Adipocyte (in vitro differentiated cells): ENCODE results near the gene KCND3.

Source experiments
- DNase-seq: peaks from one replicate; pipeline ENCODE4 v3.0.0-alpha.2; 2015; ENCODE audit warnings: low read depth
- H3K27me3 ChIP-seq: replicated peaks from 2 replicates; pipeline ENCODE4 v1.7.0; 2013; ENCODE audit warnings: mild to moderate bottlenecking, low read length, moderate library complexity; ENCODE audit not compliant: control insufficient read depth, insufficient read depth
- H3K36me3 ChIP-seq: 2 replicates; pipeline ENCODE4 v1.7.0; 2013; ENCODE audit warnings: low read length, mild to moderate bottlenecking, moderate library complexity; ENCODE audit not compliant: control insufficient read depth, insufficient read depth, severe bottlenecking
- H3K4me1 ChIP-seq: 2 replicates; pipeline ENCODE4 v1.7.0; 2013; ENCODE audit warnings: mild to moderate bottlenecking, low read length, moderate library complexity; ENCODE audit not compliant: control insufficient read depth, insufficient read depth
- H3K4me3 ChIP-seq: 2 replicates; pipeline ENCODE4 v1.7.0; 2013; ENCODE audit warnings: mild to moderate bottlenecking, low read length, moderate library complexity
- H3K9ac ChIP-seq: 2 replicates; pipeline ENCODE4 v1.7.0; 2013; ENCODE audit warnings: mild to moderate bottlenecking, low read length, moderate library complexity
- H3K9me3 ChIP-seq: 2 replicates; pipeline ENCODE4 v1.7.0; 2013; ENCODE audit warnings: mild to moderate bottlenecking, low read length, moderate library complexity; ENCODE audit not compliant: control insufficient read depth

KCND3 gene

GRCh38 chr1:111855260-111855659 is 134.2 kb downstream of the KCND3 start:
- DNase-seq, result no peak
- peaks cover 60% of the 10 kb centered on the region for H3K27me3 ChIP-seq

GRCh38 chr1:111852261-111852721 is 137.2 kb downstream of the KCND3 start:
- DNase-seq, result no peak
- Histone ChIP-seq H3K27me3 (peaks cover 75% of the 10 kb centered on the region), H3K9me3 (no peaks in the 10 kb centered on the region), H3K4me1 (no peaks in the 10 kb centered on the region), H3K4me3 (no peak overlapping the region), H3K36me3 (no peaks in the 10 kb centered on the region), H3K9ac (no peak overlapping the region)

More at GRCh38 chr1:111855260-111855659, 134.2 kb downstream of the KCND3 start:
- H3K4me1 ChIP-seq, result no peaks in the 10 kb centered on the region
- H3K9me3 ChIP-seq, result no peaks in the 10 kb centered on the region
- H3K36me3 ChIP-seq, result no peaks in the 10 kb centered on the region
- no peak overlapping the region for H3K4me3 ChIP-seq
- no peak overlapping the region for H3K9ac ChIP-seq

GRCh38 chr1:111851552-111851951 is 137.9 kb downstream of the KCND3 start:
- H3K36me3 ChIP-seq, result no peaks in the 10 kb centered on the region
- peaks cover 71% of the 10 kb centered on the region for H3K27me3 ChIP-seq
- DNase-seq, result no peak
- no peak overlapping the region for H3K4me3 ChIP-seq
- no peak overlapping the region for H3K9ac ChIP-seq
- no peaks in the 10 kb centered on the region for H3K9me3 ChIP-seq
- H3K4me1 ChIP-seq, result no peaks in the 10 kb centered on the region

- no peak overlapping the region for H3K4me3 ChIP-seq
- no peaks in the 10 kb centered on the region for H3K9me3 ChIP-seq
- no peak for DNase-seq
- no peaks in the 10 kb centered on the region for H3K36me3 ChIP-seq
- no peaks in the 10 kb centered on the region for H3K4me1 ChIP-seq
- H3K9ac ChIP-seq, result no peak overlapping the region
- peaks cover 66% of the 10 kb centered on the region for H3K27me3 ChIP-seq
Observed at GRCh38 chr1:111850109-111850508, 139.4 kb downstream of the KCND3 start.

- Histone ChIP-seq H3K9me3 (no peaks in the 10 kb centered on the region), H3K4me3 (no peak overlapping the region), H3K9ac (no peak overlapping the region), H3K4me1 (no peaks in the 10 kb centered on the region), H3K36me3 (no peaks in the 10 kb centered on the region), H3K27me3 (peaks cover 65% of the 10 kb centered on the region)
- no peak for DNase-seq
Observed at GRCh38 chr1:111848852-111849545, 140.5 kb downstream of the KCND3 start.

GRCh38 chr1:111847466-111847865 is 142.0 kb downstream of the KCND3 start:
- H3K4me1 ChIP-seq, result no peaks in the 10 kb centered on the region
- no peaks in the 10 kb centered on the region for H3K36me3 ChIP-seq
- DNase-seq, result no peak
- H3K9ac ChIP-seq, result no peak overlapping the region
- no peak overlapping the region for H3K4me3 ChIP-seq
- no peaks in the 10 kb centered on the region for H3K9me3 ChIP-seq
- H3K27me3 ChIP-seq, result peaks cover 52% of the 10 kb centered on the region

GRCh38 chr1:111846842-111847241 is 142.6 kb downstream of the KCND3 start:
- no peaks in the 10 kb centered on the region for H3K4me1 ChIP-seq
- H3K9me3 ChIP-seq, result no peaks in the 10 kb centered on the region
- H3K36me3 ChIP-seq, result no peaks in the 10 kb centered on the region
- H3K9ac ChIP-seq, result no peak overlapping the region
- H3K27me3 ChIP-seq, result peaks cover 46% of the 10 kb centered on the region
- no peak for DNase-seq
- H3K4me3 ChIP-seq, result no peak overlapping the region

GRCh38 chr1:111843177-111843576 is 146.3 kb downstream of the KCND3 start:
- H3K36me3 ChIP-seq, result no peaks in the 10 kb centered on the region
- H3K27me3 ChIP-seq, result peaks cover 21% of the 10 kb centered on the region
- H3K9ac ChIP-seq, result no peak overlapping the region
- no peaks in the 10 kb centered on the region for H3K4me1 ChIP-seq
- no peak overlapping the region for H3K4me3 ChIP-seq
- no peaks in the 10 kb centered on the region for H3K9me3 ChIP-seq
- no peak for DNase-seq

- Histone ChIP-seq H3K36me3 (no peaks in the 10 kb centered on the region), H3K4me3 (no peak overlapping the region), H3K27me3 (peaks cover 17% of the 10 kb centered on the region), H3K9ac (no peak overlapping the region), H3K9me3 (no peaks in the 10 kb centered on the region), H3K4me1 (no peaks in the 10 kb centered on the region)
- DNase-seq, result no peak
Observed at GRCh38 chr1:111842411-111842810, 147.1 kb downstream of the KCND3 start.

GRCh38 chr1:111841746-111842145 is 147.7 kb downstream of the KCND3 start:
- Histone ChIP-seq H3K9me3 (no peaks in the 10 kb centered on the region), H3K4me3 (no peak overlapping the region), H3K36me3 (no peaks in the 10 kb centered on the region), H3K9ac (no peak overlapping the region), H3K4me1 (no peaks in the 10 kb centered on the region), H3K27me3 (peaks cover 17% of the 10 kb centered on the region)
- no peak for DNase-seq

GRCh38 chr1:111841189-111841588 is 148.3 kb downstream of the KCND3 start:
- Histone ChIP-seq H3K9me3 (no peaks in the 10 kb centered on the region), H3K27me3 (peaks cover 11% of the 10 kb centered on the region), H3K36me3 (no peaks in the 10 kb centered on the region), H3K4me1 (no peaks in the 10 kb centered on the region), H3K4me3 (no peak overlapping the region), H3K9ac (no peak overlapping the region)
- DNase-seq, result no peak

- H3K4me1 ChIP-seq, result no peaks in the 10 kb centered on the region
- no peak overlapping the region for H3K4me3 ChIP-seq
- no peaks in the 10 kb centered on the region for H3K27me3 ChIP-seq
- no peak for DNase-seq
- H3K9me3 ChIP-seq, result no peaks in the 10 kb centered on the region
- no peaks in the 10 kb centered on the region for H3K36me3 ChIP-seq
- no peak overlapping the region for H3K9ac ChIP-seq
Observed at GRCh38 chr1:111837393-111837792, 152.1 kb downstream of the KCND3 start.
